ENCODE results near the gene WDR18. TPM values are rescaled to one million over a fixed set of nuclear protein-coding genes. Genes with fewer than 3 reads are reported as not detected.

Gene WDR18, protein sequence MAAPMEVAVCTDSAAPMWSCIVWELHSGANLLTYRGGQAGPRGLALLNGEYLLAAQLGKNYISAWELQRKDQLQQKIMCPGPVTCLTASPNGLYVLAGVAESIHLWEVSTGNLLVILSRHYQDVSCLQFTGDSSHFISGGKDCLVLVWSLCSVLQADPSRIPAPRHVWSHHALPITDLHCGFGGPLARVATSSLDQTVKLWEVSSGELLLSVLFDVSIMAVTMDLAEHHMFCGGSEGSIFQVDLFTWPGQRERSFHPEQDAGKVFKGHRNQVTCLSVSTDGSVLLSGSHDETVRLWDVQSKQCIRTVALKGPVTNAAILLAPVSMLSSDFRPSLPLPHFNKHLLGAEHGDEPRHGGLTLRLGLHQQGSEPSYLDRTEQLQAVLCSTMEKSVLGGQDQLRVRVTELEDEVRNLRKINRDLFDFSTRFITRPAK
- polyA plus RNA-seq (2013, experiment 1 of 2), result 64.6 TPM
- 57.8 TPM for polyA plus RNA-seq (2013, experiment 2 of 2)

DNA sequence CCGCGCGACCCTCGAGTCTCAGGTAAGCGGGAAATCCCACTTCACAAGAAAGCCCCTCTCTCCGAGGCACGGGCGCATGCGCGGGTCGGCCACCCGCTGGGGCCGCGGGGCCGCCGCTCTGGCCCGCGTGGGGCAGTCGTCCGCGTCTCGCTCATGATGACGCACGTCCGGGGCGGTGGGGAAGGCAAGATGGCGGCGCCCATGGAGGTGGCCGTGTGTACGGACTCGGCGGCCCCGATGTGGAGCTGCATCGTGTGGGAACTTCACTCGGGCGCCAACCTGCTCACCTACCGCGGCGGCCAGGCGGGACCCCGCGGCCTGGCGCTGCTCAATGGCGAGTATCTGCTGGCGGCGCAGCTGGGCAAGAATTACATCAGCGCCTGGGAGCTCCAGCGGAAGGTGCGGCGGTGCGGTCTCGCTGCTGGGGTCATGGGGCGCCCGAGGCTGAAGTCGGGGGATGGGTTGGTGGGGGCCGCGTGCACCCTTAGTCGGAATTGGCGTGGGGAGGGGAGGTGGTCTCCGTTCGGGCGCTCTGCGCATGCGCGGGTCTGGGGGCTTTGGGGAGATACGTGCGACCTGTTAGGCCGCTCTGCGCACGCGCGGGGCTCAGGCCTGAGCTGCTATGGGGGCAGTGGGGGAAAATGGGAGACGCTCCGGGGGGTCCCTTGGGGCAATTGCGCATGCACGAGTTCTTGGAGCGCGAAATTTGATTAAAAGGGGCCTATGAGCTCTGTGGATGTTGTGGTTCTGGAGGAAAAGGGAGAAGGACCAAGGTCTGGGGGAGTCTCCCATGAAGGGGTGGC is at the start of gene WDR18:
Gene WDR18, plus strand, starts transcription at position 181 of the 803 bp plus-strand sequence. Its CDS starts 9 bp downstream, at position 190.
- Histone ChIP-seq H3K4me3 (ENCODE audit: low read length) (peak within 1 kb of the TSS; percentile 86), H3K9me3 (ENCODE audit: insufficient read depth, low read depth, low read length) (no peaks in the 10 kb centered on the region), H3K27me3 (ENCODE audit: insufficient read depth, low read length) (no peaks in the 10 kb centered on the region), H3K27ac (ENCODE audit: low read depth, low read length) (peak within 1 kb of the TSS; percentile 97), H3K9ac (ENCODE audit: low read depth, low read length) (peak within 1 kb of the TSS; percentile 98), H3K4me1 (ENCODE audit: insufficient read depth, low read length) (peaks cover 14% of the 10 kb centered on the region; the same call in 1 of the 2 replicates), H3K36me3 (ENCODE audit: insufficient read depth, low read length) (peaks cover 31% of the 10 kb centered on the region)
- under 1% methylated on average over 78 of the region's 78 CpGs for WGBS

DNA sequence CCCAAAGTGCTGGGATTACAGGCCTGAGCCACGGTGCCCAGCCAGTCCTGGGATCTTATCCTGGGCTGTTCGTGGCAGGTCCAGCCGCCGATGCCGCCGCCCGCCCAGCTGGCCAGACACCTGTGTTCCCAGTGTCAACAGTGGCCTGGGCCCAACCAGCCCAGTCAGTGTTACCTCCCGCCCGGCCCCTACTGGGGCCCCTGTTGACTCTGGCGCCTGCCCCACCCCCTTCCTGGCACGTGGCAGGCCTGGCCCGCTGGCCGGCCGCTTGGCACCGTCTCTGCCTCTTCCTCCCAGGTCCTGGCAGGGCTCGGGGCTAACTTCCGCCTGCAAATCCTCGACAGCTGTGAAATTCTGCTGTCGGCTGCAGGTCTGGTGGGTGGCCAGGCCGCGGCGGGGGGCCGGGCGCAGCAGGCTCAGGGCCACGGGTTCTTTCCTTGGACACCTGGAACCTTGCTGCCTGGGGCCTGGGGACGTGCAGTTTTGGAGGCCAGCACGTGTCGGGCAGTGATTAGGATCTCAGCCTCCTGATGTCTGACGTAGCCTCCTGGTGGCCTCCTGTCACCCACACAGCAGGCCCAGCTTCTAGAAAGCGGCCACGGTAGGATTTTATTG is 49.2 kb upstream of the WDR18 start:
- H3K36me3 ChIP-seq (ENCODE audit: insufficient read depth, low read length), result peaks cover 42% of the 10 kb centered on the region
- H3K4me1 ChIP-seq (ENCODE audit: insufficient read depth, low read length), result no peaks in the 10 kb centered on the region; the same call in 1 of the 2 replicates
- WGBS, result 94% methylated on average over 31 of the region's 31 CpGs
- no peak overlapping the region for H3K4me3 ChIP-seq (ENCODE audit: low read length)
- H3K9ac ChIP-seq (ENCODE audit: low read depth, low read length), result no peak overlapping the region
- no peaks in the 10 kb centered on the region for H3K9me3 ChIP-seq (ENCODE audit: insufficient read depth, low read depth, low read length)
- no peaks in the 10 kb centered on the region for H3K27me3 ChIP-seq (ENCODE audit: insufficient read depth, low read length)
- H3K27ac ChIP-seq (ENCODE audit: low read depth, low read length), result no peak overlapping the region

DNA sequence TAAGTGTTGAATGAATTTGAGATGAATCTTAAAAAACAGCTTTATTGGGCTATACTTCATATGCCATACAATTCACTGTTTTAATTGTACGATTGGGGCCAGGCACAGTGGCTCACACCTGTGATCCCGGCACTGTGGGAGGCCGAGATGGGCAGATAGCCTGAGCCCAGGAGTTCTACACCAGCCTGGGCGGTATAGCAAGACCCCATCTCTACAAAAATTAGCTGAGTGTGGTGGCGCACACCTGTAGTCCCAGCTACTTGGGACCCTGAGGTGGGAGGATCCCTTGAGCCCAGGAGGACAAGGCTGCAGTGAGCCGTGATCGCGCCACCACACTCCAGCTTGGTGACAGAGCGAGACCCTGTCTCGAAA is 48.0 kb upstream of the WDR18 start:
- peaks cover 37% of the 10 kb centered on the region for H3K36me3 ChIP-seq (ENCODE audit: insufficient read depth, low read length)

DNA sequence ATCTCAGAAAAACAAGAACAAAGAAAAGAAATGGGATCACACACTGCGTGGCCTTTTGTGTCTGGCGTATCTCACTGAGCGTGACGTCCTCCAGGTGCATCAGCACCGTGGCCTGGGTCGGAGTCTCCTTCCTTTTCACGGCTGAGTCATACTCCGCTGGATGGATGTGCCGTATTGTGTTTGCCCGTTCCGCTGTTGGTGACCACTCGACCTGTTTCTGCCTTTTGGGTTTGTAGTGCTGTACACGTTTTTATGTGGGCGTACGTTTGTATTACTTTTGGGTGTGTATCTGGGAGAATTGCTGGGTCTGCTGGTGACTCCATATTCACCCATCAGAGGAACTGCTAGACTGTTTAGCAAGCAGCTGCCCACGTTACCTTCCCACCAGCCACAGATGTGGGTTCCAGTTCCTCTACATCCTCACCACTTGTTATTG is 46.9 kb upstream of the WDR18 start:
- Histone ChIP-seq H3K4me3 (ENCODE audit: low read length) (no peak overlapping the region), H3K9ac (ENCODE audit: low read depth, low read length) (no peak overlapping the region), H3K27ac (ENCODE audit: low read depth, low read length) (no peak overlapping the region), H3K9me3 (ENCODE audit: insufficient read depth, low read depth, low read length) (no peaks in the 10 kb centered on the region), H3K4me1 (ENCODE audit: insufficient read depth, low read length) (no peaks in the 10 kb centered on the region; the same call in 1 of the 2 replicates), H3K27me3 (ENCODE audit: insufficient read depth, low read length) (no peaks in the 10 kb centered on the region), H3K36me3 (ENCODE audit: insufficient read depth, low read length) (peaks cover 30% of the 10 kb centered on the region)
- WGBS, result 95% methylated on average over 16 of the region's 16 CpGs

More for the DNA sequence above, 48.0 kb upstream of the WDR18 start:
- H3K9ac ChIP-seq (ENCODE audit: low read depth, low read length), result no peak overlapping the region
- H3K9me3 ChIP-seq (ENCODE audit: insufficient read depth, low read depth, low read length), result no peaks in the 10 kb centered on the region
- 92% methylated on average over 10 of the region's 10 CpGs for WGBS
- no peaks in the 10 kb centered on the region for H3K27me3 ChIP-seq (ENCODE audit: insufficient read depth, low read length)
- H3K4me1 ChIP-seq (ENCODE audit: insufficient read depth, low read length), result no peaks in the 10 kb centered on the region; the same call in 1 of the 2 replicates
- H3K4me3 ChIP-seq (ENCODE audit: low read length), result no peak overlapping the region
- H3K27ac ChIP-seq (ENCODE audit: low read depth, low read length), result no peak overlapping the region

DNA sequence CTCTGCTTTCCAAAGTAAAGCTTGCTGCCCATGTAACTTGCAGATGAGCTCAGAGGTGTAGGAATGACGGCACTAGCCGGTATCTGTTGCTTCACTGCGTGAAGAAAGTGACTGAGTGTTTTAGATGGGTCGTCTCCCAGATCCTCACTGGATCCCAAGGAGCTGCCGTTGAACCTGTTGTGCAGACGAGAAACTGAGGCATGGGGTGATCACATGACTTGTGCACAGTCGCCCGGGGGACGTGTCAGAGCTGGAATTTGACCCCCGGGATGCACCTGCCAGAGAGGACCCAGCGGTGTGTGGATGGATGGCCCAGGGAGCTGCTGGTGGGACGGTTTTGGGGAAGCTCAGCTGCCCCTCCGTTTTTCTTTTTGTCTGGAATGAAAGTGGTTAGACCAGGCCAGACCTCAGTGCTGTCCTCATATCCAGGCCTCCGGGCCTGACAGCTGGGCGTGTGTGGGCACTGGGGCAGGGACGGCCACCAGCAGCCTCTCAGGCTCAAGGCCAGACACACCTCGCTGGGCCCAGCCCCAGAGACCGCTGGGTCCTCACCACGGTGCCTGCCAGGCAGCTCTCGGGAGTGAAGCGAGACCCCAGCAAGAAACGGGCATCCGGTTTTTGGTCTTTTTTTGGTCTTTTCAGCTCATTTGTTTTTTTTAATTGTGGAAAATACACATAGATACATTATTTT is 45.8 kb upstream of the WDR18 start:
- H3K9ac ChIP-seq (ENCODE audit: low read depth, low read length), result no peak overlapping the region
- 90% methylated on average over 23 of the region's 23 CpGs for WGBS
- no peaks in the 10 kb centered on the region for H3K4me1 ChIP-seq (ENCODE audit: insufficient read depth, low read length)
- H3K27ac ChIP-seq (ENCODE audit: low read depth, low read length), result no peak overlapping the region
- H3K4me3 ChIP-seq (ENCODE audit: low read length), result no peak overlapping the region
- H3K36me3 ChIP-seq (ENCODE audit: insufficient read depth, low read length), result peaks cover 32% of the 10 kb centered on the region
- no peaks in the 10 kb centered on the region for H3K9me3 ChIP-seq (ENCODE audit: insufficient read depth, low read depth, low read length)
- no peaks in the 10 kb centered on the region for H3K27me3 ChIP-seq (ENCODE audit: insufficient read depth, low read length)

DNA sequence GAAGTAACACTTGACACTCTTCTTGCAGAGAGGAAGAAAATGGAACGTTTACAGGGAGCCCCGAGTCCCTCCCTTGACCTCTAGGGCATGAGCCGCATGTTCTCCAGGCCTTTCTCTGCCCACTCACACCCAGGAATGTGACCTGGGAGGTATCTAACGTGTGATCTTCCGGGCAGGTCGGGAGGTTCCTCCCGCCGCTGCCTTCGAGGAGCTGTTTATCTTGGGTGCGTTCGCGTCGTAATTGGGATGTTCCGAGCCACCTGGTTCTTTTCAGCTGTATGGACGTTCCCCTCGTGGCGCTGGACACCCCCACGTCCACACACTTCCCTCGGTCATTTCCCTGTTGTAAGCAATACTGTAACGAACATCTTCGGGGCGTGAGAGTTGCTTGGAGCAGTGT is 44.7 kb upstream of the WDR18 start:
- H3K9ac ChIP-seq (ENCODE audit: low read depth, low read length), result no peak overlapping the region
- H3K4me1 ChIP-seq (ENCODE audit: insufficient read depth, low read length), result no peaks in the 10 kb centered on the region
- no peak overlapping the region for H3K27ac ChIP-seq (ENCODE audit: low read depth, low read length)
- peaks cover 36% of the 10 kb centered on the region for H3K36me3 ChIP-seq (ENCODE audit: insufficient read depth, low read length)
- no peaks in the 10 kb centered on the region for H3K27me3 ChIP-seq (ENCODE audit: insufficient read depth, low read length)
- H3K9me3 ChIP-seq (ENCODE audit: insufficient read depth, low read depth, low read length), result no peaks in the 10 kb centered on the region
- H3K4me3 ChIP-seq (ENCODE audit: low read length), result no peak overlapping the region
- WGBS, result 95% methylated on average over 22 of the region's 22 CpGs

DNA sequence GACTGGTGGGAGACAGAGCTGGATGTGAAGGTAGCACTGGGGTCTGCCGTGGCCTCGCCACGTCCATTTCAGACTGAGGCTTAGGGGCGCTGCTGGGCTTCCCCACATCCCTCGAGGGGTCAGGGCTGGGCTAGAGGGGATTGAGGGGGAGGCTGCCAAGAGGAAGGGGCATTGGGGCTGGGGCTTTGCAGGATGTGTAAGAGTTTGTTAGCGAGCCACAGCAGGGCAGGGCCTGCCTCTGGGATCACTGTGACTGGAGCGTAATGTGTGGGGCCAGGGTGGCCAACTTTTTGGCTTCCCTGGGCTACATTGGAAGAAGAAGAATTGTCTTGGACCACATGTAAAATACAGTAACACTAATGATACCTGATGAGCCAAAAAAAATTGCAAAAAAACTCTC is 44.2 kb upstream of the WDR18 start:
- no peaks in the 10 kb centered on the region for H3K4me1 ChIP-seq (ENCODE audit: insufficient read depth, low read length)
- no peak overlapping the region for H3K9ac ChIP-seq (ENCODE audit: low read depth, low read length)
- H3K36me3 ChIP-seq (ENCODE audit: insufficient read depth, low read length), result peaks cover 36% of the 10 kb centered on the region

DNA sequence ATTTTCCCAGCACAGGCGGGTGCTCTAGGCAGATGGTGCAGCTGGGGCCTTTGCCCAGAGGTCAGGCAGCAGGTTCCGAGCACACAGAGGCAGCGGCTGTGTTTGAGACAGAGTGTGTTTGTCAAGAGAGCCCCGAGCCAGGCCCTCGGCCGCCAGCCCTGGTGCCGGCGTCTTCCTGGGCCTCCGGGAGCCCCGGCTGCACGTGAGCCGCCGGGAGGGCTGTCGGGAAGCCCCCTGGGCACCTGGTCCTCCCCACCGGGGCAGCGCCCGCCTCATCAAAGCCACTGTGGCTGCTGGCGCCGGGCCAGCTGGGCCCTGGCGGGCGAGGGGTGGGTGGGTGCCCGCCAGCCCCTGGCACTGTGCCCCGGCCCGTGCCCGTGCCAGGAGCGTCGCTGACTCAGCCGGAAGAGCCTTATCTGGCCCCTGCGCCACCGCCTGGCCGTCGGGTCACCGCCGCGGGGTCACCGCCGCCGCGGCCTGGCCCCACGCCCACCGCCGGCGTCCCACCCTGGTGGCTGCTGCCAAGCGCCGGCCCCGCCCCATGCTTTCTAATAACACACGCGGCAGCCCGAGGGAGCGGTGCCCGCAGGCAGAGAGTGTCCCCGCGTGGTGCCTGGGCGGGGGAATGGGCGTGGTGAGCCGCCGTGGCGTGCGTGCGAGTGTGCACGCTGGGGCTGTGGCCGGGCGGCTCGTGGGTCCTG is 43.4 kb upstream of the WDR18 start:
- 97% methylated on average over 64 of the region's 64 CpGs for WGBS
- Histone ChIP-seq H3K9ac (ENCODE audit: low read depth, low read length) (no peak overlapping the region), H3K36me3 (ENCODE audit: insufficient read depth, low read length) (peaks cover 32% of the 10 kb centered on the region), H3K4me3 (ENCODE audit: low read length) (no peak overlapping the region), H3K9me3 (ENCODE audit: insufficient read depth, low read depth, low read length) (no peaks in the 10 kb centered on the region), H3K27me3 (ENCODE audit: insufficient read depth, low read length) (no peaks in the 10 kb centered on the region), H3K27ac (ENCODE audit: low read depth, low read length) (no peak overlapping the region), H3K4me1 (ENCODE audit: insufficient read depth, low read length) (no peaks in the 10 kb centered on the region)

More for the DNA sequence above, 44.2 kb upstream of the WDR18 start:
- WGBS, result over 99% methylated on average over 7 of the region's 7 CpGs
- H3K27me3 ChIP-seq (ENCODE audit: insufficient read depth, low read length), result no peaks in the 10 kb centered on the region
- no peak overlapping the region for H3K4me3 ChIP-seq (ENCODE audit: low read length)
- no peak overlapping the region for H3K27ac ChIP-seq (ENCODE audit: low read depth, low read length)
- H3K9me3 ChIP-seq (ENCODE audit: insufficient read depth, low read depth, low read length), result no peaks in the 10 kb centered on the region

DNA sequence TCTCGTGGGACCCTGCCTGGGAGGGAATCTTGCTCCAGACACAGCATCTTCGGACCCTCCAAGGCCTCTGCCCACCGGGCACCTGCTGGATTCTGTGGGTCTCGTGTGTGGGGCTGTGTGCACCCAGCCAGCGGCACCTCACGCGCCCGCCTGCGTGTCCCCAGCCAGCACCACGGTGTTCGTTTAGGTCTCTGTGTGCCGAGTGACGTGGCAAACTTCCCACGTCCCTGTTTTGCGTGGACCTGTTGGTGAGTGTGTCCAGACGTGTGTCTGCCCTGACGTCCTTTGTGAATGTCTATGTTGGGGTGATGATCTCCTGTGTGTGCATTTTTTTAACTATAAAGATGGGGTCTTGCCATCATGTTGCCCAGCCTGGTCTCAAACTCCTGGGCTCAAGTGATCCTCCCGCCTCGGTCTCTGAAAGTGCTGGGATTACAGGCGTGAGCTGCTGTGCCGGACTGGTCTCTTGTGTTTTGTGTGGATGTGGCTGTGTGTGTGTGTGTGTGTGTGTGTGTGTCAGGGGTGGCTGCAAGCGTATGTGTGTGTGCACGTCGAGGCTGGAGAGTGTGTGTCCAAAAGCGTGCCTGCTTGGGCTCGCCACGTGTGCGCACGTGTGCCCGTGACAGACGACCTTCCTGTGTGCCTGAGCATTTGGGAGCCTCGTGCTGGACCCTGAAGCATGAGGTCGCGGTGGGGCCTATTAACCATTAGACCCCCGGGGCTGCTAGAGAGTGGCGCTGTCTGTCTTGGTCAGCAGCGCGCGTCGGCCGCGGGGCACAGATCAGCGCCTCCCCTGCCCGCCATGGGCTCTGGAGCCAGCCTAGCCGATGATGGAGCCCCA is 42.6 kb upstream of the WDR18 start:
- peaks cover 32% of the 10 kb centered on the region for H3K36me3 ChIP-seq (ENCODE audit: insufficient read depth, low read length)
- H3K27me3 ChIP-seq (ENCODE audit: insufficient read depth, low read length), result no peaks in the 10 kb centered on the region
- no peaks in the 10 kb centered on the region for H3K4me1 ChIP-seq (ENCODE audit: insufficient read depth, low read length)
- no peak overlapping the region for H3K9ac ChIP-seq (ENCODE audit: low read depth, low read length)
- H3K4me3 ChIP-seq (ENCODE audit: low read length), result no peak overlapping the region
- no peaks in the 10 kb centered on the region for H3K9me3 ChIP-seq (ENCODE audit: insufficient read depth, low read depth, low read length)
- no peak overlapping the region for H3K27ac ChIP-seq (ENCODE audit: low read depth, low read length)
- WGBS, result 93% methylated on average over 45 of the region's 45 CpGs

Measured in HUES64 (cell line).